ENCODE data around the gene XYLT1. TPM values are rescaled to one million over a fixed set of nuclear protein-coding genes. Genes with fewer than 3 reads are reported as not detected.

The XYLT1 gene
- total and polyA plus RNA-seq, 8 donors, result 6.0 to 8.4 (median 7.3) TPM

GRCh38 chr16:17271687-17272086, 199.1 kb downstream of the XYLT1 start:
- ATAC-seq (no peak), DNase-seq (peak in 2 of 4 donors; percentile 59 to 67)
- H3K27ac ChIP-seq, result no peak overlapping the region
- H3K36me3 ChIP-seq, result no peaks in the 10 kb centered on the region
- no peaks in the 10 kb centered on the region for H3K27me3 ChIP-seq
- intact Hi-C loops (cut with DNase I), result loop anchor here in 1 of 2 donors (10.0 kb wide), 1 partner anchor 193 kb away; no protein-coding TSS in a partner anchor
- H3K4me3 ChIP-seq, result no peak overlapping the region
- H3K9me3 ChIP-seq, result no peaks in the 10 kb centered on the region
- peaks cover 0 to 24% of the 10 kb centered on the region in 2 donors for H3K4me1 ChIP-seq
- TF ChIP-seq CTCF (IDR thresholded peaks at IDR 0.05), result no peak

- TF ChIP-seq CTCF (IDR thresholded peaks at IDR 0.05), result no peak
- intact Hi-C loops (cut with DNase I), result loop anchor here in 1 of 2 donors (10.0 kb wide), 1 partner anchor 194 kb away; no protein-coding TSS in a partner anchor
- DNase-seq (no peak), ATAC-seq (no peak)
- H3K9me3 ChIP-seq, result no peaks in the 10 kb centered on the region
- no peaks in the 10 kb centered on the region for H3K36me3 ChIP-seq
- H3K27me3 ChIP-seq, result no peaks in the 10 kb centered on the region
- peaks cover 0 to 24% of the 10 kb centered on the region in 2 donors for H3K4me1 ChIP-seq
- H3K27ac ChIP-seq, result no peak overlapping the region
- H3K4me3 ChIP-seq, result no peak overlapping the region
These were observed 200.1 kb downstream of the XYLT1 start for GRCh38 chr16:17270683-17271109.

GRCh38 chr16:17270111-17270510, 200.6 kb downstream of the XYLT1 start:
- Histone ChIP-seq H3K4me3 (no peak overlapping the region), H3K36me3 (no peaks in the 10 kb centered on the region), H3K27me3 (no peaks in the 10 kb centered on the region), H3K9me3 (no peaks in the 10 kb centered on the region), H3K27ac (no peak overlapping the region), H3K4me1 (peaks cover 0 to 24% of the 10 kb centered on the region in 2 donors)
- intact Hi-C loops (cut with DNase I), result loop anchor here in 1 of 2 donors (10.0 kb wide), 1 partner anchor 195 kb away; no protein-coding TSS in a partner anchor
- no peak for ATAC-seq
- DNase-seq, result no peak
- TF ChIP-seq CTCF (IDR thresholded peaks at IDR 0.05), result no peak

- H3K4me1 ChIP-seq, result peaks cover 0 to 24% of the 10 kb centered on the region in 2 donors
- H3K4me3 ChIP-seq, result no peak overlapping the region
- no peak overlapping the region for H3K27ac ChIP-seq
- H3K27me3 ChIP-seq, result no peaks in the 10 kb centered on the region
- intact Hi-C loops (cut with DNase I), result no loop called here
- ATAC-seq (no peak), DNase-seq (no peak)
- no peaks in the 10 kb centered on the region for H3K9me3 ChIP-seq
- no peaks in the 10 kb centered on the region for H3K36me3 ChIP-seq
- TF ChIP-seq CTCF (IDR thresholded peaks at IDR 0.05), result no peak
These were observed 201.3 kb downstream of the XYLT1 start for GRCh38 chr16:17269439-17269838.

- H3K4me3 ChIP-seq, result no peak overlapping the region
- no peak overlapping the region for H3K27ac ChIP-seq
- H3K9me3 ChIP-seq, result no peaks in the 10 kb centered on the region
- H3K36me3 ChIP-seq, result no peaks in the 10 kb centered on the region
- peaks cover 0 to 14% of the 10 kb centered on the region in 2 donors for H3K4me1 ChIP-seq
- H3K27me3 ChIP-seq, result no peaks in the 10 kb centered on the region
- intact Hi-C loops (cut with DNase I), result no loop called here
- ATAC-seq (no peak), DNase-seq (no peak)
- TF ChIP-seq CTCF (IDR thresholded peaks at IDR 0.05), result no peak
These were observed 204.0 kb downstream of the XYLT1 start for GRCh38 chr16:17266608-17267313.
